GM19239 (cell line): ENCODE measurements around the gene ZDHHC8.

Experiments
- DNase-seq: peaks from one replicate; pipeline ENCODE4 v3.0.0; 2011; ENCODE audit warnings: low spot score; ENCODE audit not compliant: insufficient read length
- FAIRE-seq: peaks from 2 replicates; lab custom pipeline; 2011; peaks lifted over from hg19 to GRCh38; lab: Jason Lieb, UNC

ZDHHC8 gene

DNA sequence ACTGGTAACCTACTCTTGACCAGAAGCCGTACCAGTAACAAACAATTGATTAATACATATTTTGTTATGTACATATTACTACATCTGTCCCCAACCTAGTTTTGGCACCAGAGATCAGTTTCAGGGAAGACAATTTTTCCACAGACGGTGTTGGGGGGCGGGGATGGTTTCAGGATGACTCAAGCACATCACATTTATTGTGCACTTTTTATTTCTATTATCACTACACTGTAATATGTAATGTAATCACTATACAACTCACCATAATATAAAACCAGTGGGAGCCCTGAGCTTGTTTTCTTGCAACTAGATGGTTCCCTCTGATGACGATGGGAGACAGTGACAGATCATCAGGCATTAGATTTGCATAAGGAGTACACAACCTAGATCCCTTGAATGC is 36.1 kb upstream of the ZDHHC8 start:
- no peak for FAIRE-seq
- no peak for DNase-seq

DNA sequence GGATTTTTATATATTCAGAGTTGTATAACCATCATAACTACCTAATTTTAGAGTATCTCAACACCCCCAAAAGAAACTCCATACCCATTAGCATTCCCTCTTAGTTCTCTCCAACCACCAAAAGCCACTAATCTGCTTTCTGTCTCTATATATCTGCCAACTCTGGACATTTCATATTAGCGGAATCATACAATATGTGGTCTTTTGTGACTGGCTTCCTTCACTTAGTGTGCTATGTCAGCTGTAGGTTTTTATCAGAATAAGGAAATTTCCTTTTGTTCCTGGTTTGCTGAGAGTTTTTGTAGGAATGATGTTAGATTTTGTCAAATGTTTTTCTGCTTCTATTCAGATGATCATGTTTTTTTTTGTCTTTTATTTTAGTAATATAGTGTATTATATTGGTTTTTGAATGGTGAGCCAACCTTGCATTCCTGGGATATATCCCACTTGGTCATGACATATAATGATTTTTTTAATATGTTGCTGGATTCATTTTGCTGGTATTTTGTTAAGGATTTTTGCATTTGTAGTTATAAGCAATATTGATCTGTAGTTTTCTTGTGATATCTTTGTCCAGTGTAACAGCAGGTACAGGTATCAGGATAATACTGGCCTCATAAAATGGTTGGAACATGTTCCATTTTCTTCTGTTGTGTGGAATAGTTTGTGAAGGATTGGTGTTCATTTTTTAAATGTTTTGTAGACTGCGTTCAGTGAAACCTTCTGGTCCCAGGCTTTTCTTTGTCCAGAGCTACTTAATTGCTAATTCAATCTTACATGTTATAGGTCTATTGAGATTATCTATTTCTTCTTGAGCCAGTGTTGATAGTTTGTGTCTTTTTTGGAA is 34.8 kb upstream of the ZDHHC8 start:
- FAIRE-seq = no peak

DNA sequence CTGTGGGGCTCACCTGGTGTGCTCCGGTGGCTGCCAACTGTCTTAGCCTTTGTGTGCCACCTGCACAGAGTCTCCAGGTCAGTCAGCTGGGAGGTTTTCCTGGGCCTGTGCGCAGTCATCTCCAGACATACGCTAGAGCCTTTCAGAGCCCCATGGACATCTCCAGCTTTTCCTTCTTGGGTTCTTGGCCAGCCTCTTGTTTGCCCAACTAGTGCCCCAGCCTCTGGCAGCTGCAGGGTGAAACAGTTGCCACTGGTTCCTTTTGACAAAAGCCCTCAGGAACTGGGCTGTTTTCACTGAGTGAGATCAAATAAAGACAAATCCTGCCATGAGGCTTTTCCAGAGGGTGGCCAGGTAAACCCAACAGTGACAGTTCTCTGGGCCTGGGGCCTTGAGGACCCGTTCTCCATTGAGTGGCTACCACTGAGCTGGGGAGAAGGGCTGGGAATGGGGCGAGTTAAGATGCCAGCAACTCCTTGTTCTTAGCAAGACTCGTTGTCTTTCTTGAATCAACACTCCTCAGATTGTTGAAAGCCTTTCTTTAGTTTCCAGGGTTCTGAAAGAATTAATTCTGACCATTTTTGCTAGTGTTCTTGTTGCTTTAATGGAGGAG is 32.4 kb upstream of the ZDHHC8 start:
- FAIRE-seq (no peak), DNase-seq (no peak)

More for the DNA sequence above, 34.8 kb upstream of the ZDHHC8 start:
- no peak for DNase-seq

GRCh38 chr22:20101638-20102037 is 30.0 kb upstream of the ZDHHC8 start:
- FAIRE-seq = no peak
- no peak for DNase-seq

DNA sequence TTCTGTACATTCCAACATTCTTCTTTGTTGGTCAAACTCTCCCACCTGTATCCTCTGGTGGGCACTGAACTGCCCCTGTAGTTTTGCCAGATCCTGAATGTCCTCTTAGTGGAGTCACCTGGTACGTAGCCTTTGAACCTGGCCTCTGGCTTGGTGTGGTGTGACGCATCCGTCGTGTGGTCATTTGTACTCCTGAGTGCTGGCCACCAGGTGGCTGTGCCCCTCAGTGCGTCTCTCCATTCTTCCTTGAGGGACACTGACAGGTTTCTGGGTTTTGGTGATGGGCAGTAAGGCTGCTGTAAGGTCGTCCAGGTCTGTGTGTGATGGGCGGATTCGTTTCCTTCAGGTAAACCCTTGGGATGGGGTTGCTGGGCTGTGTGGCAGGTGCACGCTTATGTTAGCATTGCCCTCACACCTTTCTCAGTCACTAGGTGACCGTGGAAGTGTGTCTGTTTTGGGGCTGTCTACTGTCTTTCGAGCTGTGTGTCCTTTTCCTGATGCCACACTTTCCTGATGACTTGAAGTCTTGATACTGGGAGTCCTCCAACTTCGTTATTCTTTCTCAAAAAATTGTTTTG is 29.3 kb upstream of the ZDHHC8 start:
- no peak for FAIRE-seq
- no peak for DNase-seq

DNA sequence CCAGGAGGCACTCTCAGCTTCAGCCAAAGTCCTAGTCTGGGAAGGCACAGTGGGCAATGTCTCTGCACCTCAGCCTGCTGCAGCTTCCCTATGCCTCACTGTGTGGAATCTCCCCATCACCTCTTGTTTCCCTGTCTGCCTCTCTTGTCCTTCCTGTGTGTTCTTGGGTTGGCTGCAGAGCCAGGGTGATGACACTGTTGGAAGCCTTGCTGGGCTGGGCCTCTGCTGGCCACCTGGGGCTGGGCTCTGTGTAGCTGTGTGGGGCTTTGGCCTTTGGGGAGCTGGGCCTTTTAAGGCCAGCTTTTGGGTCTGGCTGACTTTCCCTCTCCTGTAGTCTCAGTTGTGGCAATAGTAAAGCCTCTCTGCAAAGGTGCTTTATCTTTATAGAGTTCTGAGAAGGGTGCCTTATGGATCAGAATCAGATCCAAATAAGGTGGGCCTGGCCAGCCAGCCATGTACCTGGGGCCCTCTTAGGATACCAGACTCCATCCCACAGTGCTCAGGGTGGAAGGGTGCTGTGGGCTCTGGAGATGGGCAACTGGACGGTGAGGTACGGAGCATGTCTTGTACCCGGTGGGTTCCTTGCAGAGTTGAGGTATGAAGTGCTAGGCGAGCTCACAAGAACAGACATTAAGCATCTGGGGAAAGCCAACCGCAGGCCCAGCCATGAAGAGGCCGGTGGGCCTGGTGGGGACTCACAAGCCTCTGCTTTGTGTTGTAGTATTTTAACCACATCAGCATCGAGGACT is 26.0 kb upstream of the ZDHHC8 start:
- DNase-seq = no peak
- no peak for FAIRE-seq

- DNase-seq = no peak
- no peak for FAIRE-seq
These were observed 25.3 kb upstream of the ZDHHC8 start for GRCh38 chr22:20106205-20106848.

- no peak for DNase-seq
- no peak for FAIRE-seq
These were observed 24.8 kb upstream of the ZDHHC8 start for GRCh38 chr22:20106849-20107237.

GRCh38 chr22:20107471-20107901 is 24.1 kb upstream of the ZDHHC8 start:
- DNase-seq (no peak), FAIRE-seq (no peak)

DNA sequence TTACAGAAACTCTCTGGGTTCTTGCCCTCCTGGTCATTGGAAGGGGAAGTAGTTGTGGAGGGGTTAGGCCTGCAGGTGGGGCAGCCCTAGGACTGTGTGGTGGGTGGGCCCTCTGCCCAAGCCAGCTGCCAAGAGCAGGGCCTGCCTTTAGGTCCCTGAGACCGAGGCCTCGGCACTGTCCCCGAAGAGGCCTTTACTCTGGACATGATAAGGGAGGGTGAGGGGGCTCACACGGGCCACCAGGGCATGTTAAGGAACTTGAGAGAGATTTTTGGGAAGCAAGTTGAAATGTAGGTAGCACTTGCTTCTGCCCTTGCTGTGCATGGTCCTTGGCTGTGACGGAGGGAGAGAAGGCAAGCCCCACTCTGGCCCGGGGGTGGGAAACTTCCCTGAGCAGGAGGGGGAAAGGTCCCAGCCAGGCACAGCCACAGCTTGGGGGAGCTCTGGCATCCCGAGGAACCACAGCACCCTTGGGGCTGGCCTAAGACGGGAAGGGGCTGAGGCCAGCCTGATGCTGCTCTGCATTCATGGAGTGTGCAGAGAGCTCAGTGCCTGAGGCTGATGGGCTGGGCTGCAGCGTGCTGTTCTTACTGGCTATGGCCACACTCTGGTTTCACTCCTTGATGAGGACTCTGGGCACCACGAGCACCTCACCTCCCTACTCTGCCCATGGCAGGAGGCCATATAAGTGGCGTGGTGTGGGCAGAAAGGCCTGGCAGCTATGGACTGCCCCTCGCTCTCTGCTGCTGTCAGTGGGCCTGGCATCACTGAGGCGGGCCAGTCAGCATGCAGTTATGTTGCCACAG is 23.4 kb upstream of the ZDHHC8 start:
- no peak for DNase-seq
- no peak for FAIRE-seq

- FAIRE-seq (no peak), DNase-seq (no peak)
These were observed 22.8 kb upstream of the ZDHHC8 start for GRCh38 chr22:20108757-20109230.

DNA sequence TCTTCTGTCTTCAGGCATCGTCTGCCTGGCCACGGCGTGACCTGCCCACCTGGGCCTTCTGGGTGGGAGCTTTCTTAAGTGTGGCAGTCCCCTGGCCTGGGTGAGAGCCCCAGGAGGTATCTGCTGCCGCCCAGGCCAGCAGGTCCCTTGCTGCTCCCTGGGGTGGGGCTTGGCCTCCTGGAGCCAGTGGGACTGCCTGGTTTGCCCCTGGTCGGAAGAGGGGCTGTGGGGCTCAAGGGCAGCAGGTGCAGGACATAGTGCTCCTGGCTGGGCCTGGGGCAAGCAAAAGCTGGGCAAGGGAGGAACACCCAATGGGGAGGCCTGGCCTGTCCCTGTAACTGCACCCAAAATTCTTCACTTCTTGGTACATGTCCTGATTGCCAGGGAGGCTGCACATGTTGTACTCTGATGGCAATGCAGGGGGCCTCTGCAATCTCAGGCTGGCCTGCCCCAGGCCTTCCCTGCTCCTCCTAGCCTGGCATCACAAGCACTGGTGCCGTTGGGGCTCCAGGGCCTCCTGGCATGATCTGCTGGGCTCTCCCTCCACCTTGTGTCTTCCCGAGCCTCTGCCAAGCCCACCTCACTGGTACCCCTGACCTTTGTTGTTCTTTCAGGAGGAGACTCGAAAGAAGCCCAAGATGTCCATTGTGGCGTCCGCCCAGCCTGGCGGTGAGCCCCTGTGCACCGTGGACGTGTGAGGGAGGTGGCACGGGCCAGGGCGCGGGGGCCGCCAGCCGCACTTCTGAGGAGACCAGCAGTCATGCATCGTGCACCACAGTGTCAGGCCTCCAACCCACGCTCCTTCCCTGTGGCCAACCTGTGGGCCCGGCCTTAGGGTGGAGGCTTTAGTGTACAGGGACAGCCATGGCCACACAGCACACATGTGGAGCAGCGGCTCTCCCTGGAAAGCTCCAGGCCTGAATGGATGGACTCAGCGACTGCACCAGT is 21.9 kb upstream of the ZDHHC8 start:
- no peak for FAIRE-seq
- no peak for DNase-seq

- no peak for DNase-seq
- no peak for FAIRE-seq
These were observed 21.1 kb upstream of the ZDHHC8 start for GRCh38 chr22:20110359-20110985.

DNA sequence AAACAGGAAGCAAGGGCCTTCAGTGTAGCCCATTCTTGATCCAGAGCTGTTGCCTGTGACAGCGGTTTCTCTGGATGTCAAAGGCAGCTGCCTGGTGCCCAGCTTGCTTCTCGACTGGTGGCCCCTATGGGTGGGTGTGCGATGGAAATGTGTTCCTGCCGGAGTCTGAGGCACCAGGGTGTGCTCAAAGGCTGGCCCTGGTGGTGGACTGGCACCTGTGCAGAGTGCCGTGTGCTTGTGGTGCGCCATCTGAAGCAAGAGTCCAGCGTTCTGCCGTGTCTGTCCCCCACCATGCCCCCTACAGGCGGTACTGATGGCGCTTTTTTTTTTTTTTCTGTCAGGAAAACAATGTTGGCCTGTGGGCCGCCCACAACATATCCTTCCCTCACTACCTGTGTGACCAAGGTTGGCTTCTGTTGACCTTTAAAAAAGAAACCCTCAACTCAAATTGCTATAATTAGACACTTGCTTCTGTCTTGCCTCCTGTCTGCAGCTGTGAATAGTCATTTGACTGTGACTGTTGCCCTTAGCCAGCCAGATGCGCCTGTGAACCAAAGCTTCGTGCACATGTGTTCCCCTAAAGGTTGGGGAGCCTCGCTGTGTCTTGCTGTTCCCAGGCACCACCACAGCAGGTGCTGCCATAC is 20.4 kb upstream of the ZDHHC8 start:
- DNase-seq (no peak), FAIRE-seq (no peak)

- FAIRE-seq (no peak), DNase-seq (no peak)
These were observed 19.6 kb upstream of the ZDHHC8 start for GRCh38 chr22:20111689-20112622.
